ENCODE results near the gene PPP2R5E. TPM values are rescaled to one million over a fixed set of nuclear protein-coding genes. Genes with fewer than 3 reads are reported as not detected.
"Not testable (repeated sequence)": the region's sequence is repeated elsewhere in the genome, so short reads cannot be mapped to it uniquely, and the experiment has no call there.

PPP2R5E gene
- total and polyA plus RNA-seq, 9 donors: 14.2 to 25.5 (median 20.1) TPM

DNA sequence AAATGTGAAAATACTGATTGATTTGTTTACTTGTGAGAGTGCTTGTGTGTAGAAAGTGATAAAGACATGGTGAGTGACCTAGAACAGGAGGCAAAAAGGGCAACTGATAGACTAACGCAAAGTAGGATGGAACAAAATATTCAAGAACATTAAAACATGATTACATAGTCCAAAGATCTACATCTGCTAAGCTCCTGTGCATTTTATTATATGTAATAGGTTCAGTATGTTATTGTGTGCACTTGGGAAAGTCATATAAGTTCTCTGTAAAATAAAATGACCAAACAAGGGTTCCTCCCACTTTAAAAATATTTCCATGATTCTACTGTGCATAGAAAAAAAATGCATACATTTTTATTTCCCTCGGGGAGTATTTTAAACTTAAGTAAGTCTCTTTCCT lies 150.2 kb downstream of the PPP2R5E start:
- no peak for DNase-seq
- H3K27me3 ChIP-seq (ENCODE audit: control insufficient read depth, insufficient read depth, low read length): no peaks in the 10 kb centered on the region
- H3K36me3 ChIP-seq (ENCODE audit: control insufficient read depth, insufficient read depth, low read length): peaks cover 17% of the 10 kb centered on the region
- WGBS (ENCODE audit: insufficient coverage): no CpG with 5 or more reads among the region's 2 CpGs
- H3K9me3 ChIP-seq (replicated peaks; ENCODE audit: control insufficient read depth, low read depth, low read length): no peaks in the 10 kb centered on the region
- H3K27ac ChIP-seq (ENCODE audit: low read length): no peak overlapping the region
- H3K4me3 ChIP-seq (ENCODE audit: low read length): no peak overlapping the region
- H3K4me1 ChIP-seq (ENCODE audit: control insufficient read depth, insufficient read depth, low read length): no peaks in the 10 kb centered on the region

GRCh38 chr14:63392236-63392635 lies 150.9 kb downstream of the PPP2R5E start:
- no CpG with 5 or more reads among the region's 1 CpG for WGBS (ENCODE audit: insufficient coverage)
- Histone ChIP-seq H3K27me3 (ENCODE audit: control insufficient read depth, insufficient read depth, low read length) (no peaks in the 10 kb centered on the region), H3K4me3 (ENCODE audit: low read length) (no peak overlapping the region), H3K4me1 (ENCODE audit: control insufficient read depth, insufficient read depth, low read length) (no peaks in the 10 kb centered on the region), H3K27ac (ENCODE audit: low read length) (no peak overlapping the region), H3K36me3 (ENCODE audit: control insufficient read depth, insufficient read depth, low read length) (peaks cover 20% of the 10 kb centered on the region), H3K9me3 (replicated peaks; ENCODE audit: control insufficient read depth, low read depth, low read length) (no peaks in the 10 kb centered on the region)
- DNase-seq: peak; percentile 52

DNA sequence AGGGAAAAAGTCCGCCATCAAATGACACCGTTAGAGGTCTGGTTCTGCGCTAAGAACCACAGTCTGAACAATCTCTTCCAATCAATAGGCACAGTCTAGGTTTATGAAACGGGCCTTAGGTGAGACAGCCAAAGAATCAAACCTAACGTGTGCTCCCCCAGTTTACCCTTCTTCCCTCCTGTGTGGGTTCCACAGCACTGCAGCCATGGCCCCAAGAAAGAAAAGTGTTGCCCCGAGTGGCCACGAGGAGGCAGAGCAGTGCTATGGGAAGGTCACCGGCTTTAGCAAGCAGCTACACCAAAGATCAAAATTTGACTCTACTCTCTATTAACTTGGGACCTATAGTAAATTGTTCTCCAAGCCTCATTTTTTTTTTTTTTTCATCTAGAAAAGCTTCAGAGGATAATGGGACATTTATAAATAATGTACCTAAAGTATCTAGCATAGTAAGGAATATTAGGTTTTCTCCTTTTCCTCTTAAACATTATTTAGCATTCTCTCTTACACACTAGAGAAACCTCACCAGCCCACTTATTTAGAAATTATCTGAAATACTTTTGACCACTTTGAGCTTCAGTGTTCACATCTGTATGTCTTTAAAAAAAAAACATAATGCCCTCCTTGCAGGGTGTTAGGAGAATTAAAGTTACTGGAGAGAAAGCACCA lies 154.3 kb downstream of the PPP2R5E start:
- WGBS (ENCODE audit: insufficient coverage): 90% methylated on average over 2 of the region's 8 CpGs
- peak; percentile 52 for DNase-seq
- no peaks in the 10 kb centered on the region for H3K9me3 ChIP-seq (replicated peaks; ENCODE audit: control insufficient read depth, low read depth, low read length)
- no peaks in the 10 kb centered on the region for H3K27me3 ChIP-seq (ENCODE audit: control insufficient read depth, insufficient read depth, low read length)
- no peak overlapping the region for H3K27ac ChIP-seq (ENCODE audit: low read length)
- peaks cover 37% of the 10 kb centered on the region for H3K36me3 ChIP-seq (ENCODE audit: control insufficient read depth, insufficient read depth, low read length)
- no peaks in the 10 kb centered on the region for H3K4me1 ChIP-seq (ENCODE audit: control insufficient read depth, insufficient read depth, low read length)
- no peak overlapping the region for H3K4me3 ChIP-seq (ENCODE audit: low read length)

- Histone ChIP-seq H3K9me3 (replicated peaks; ENCODE audit: control insufficient read depth, low read depth, low read length) (no peaks in the 10 kb centered on the region), H3K4me3 (ENCODE audit: low read length) (no peak overlapping the region), H3K27ac (ENCODE audit: low read length) (no peak overlapping the region), H3K27me3 (ENCODE audit: control insufficient read depth, insufficient read depth, low read length) (no peaks in the 10 kb centered on the region), H3K4me1 (ENCODE audit: control insufficient read depth, insufficient read depth, low read length) (no peaks in the 10 kb centered on the region), H3K36me3 (ENCODE audit: control insufficient read depth, insufficient read depth, low read length) (peaks cover 40% of the 10 kb centered on the region)
- no peak for DNase-seq
- WGBS (ENCODE audit: insufficient coverage): 89% methylated on average over 2 of the region's 5 CpGs
Observed at GRCh38 chr14:63387711-63388110, 155.5 kb downstream of the PPP2R5E start.

GRCh38 chr14:63383776-63384367 lies 159.3 kb downstream of the PPP2R5E start:
- Histone ChIP-seq H3K27ac (ENCODE audit: low read length) (no peak overlapping the region), H3K4me3 (ENCODE audit: low read length) (no peak overlapping the region), H3K9me3 (replicated peaks; ENCODE audit: control insufficient read depth, low read depth, low read length) (no peaks in the 10 kb centered on the region), H3K36me3 (ENCODE audit: control insufficient read depth, insufficient read depth, low read length) (peaks cover 47% of the 10 kb centered on the region), H3K4me1 (ENCODE audit: control insufficient read depth, insufficient read depth, low read length) (no peaks in the 10 kb centered on the region), H3K27me3 (ENCODE audit: control insufficient read depth, insufficient read depth, low read length) (no peaks in the 10 kb centered on the region)
- 56% methylated on average over 2 of the region's 4 CpGs for WGBS (ENCODE audit: insufficient coverage)
- DNase-seq: peak; percentile 33

- WGBS (ENCODE audit: insufficient coverage): 80% methylated on average over 1 of the region's 2 CpGs
- H3K4me3 ChIP-seq (ENCODE audit: low read length): no peak overlapping the region
- no peak for DNase-seq
- no peaks in the 10 kb centered on the region for H3K27me3 ChIP-seq (ENCODE audit: control insufficient read depth, insufficient read depth, low read length)
- H3K36me3 ChIP-seq (ENCODE audit: control insufficient read depth, insufficient read depth, low read length): peaks cover 18% of the 10 kb centered on the region
- no peaks in the 10 kb centered on the region for H3K9me3 ChIP-seq (replicated peaks; ENCODE audit: control insufficient read depth, low read depth, low read length)
- H3K27ac ChIP-seq (ENCODE audit: low read length): no peak overlapping the region
- no peaks in the 10 kb centered on the region for H3K4me1 ChIP-seq (ENCODE audit: control insufficient read depth, insufficient read depth, low read length)
Observed at GRCh38 chr14:63378444-63378843, 164.7 kb downstream of the PPP2R5E start.

DNA sequence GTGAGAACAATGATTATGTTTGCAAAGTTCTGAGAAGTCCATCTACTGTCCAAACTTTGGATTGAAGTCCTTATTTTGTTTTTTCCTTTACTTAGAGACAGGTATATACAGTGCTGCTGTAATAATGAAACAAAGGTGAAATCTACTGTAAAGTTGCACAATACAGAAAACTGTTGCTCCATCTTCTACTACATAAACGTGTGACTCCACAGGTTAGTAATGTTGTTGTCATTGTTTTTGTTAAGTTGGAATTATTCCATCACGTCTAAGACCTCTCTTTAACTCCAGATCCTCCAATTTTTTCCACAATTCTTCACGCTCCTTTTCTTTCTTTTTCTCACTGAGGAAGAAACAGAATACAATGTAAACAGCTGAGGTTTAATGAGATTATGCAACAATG lies 167.4 kb downstream of the PPP2R5E start:
- Histone ChIP-seq H3K27ac (ENCODE audit: low read length) (no peak overlapping the region), H3K4me3 (ENCODE audit: low read length) (no peak overlapping the region), H3K4me1 (ENCODE audit: control insufficient read depth, insufficient read depth, low read length) (no peaks in the 10 kb centered on the region), H3K27me3 (ENCODE audit: control insufficient read depth, insufficient read depth, low read length) (no peaks in the 10 kb centered on the region), H3K36me3 (ENCODE audit: control insufficient read depth, insufficient read depth, low read length) (peaks cover 6% of the 10 kb centered on the region), H3K9me3 (replicated peaks; ENCODE audit: control insufficient read depth, low read depth, low read length) (no peaks in the 10 kb centered on the region)
- DNase-seq: no peak
- no CpG with 5 or more reads among the region's 3 CpGs for WGBS (ENCODE audit: insufficient coverage)

GRCh38 chr14:63371613-63372012 lies 171.6 kb downstream of the PPP2R5E start:
- not testable (repeated sequence) for H3K27ac ChIP-seq (ENCODE audit: low read length); H3K9me3 ChIP-seq (replicated peaks; ENCODE audit: control insufficient read depth, low read depth, low read length); H3K4me3 ChIP-seq (ENCODE audit: low read length); H3K4me1 ChIP-seq (ENCODE audit: control insufficient read depth, insufficient read depth, low read length); H3K36me3 ChIP-seq (ENCODE audit: control insufficient read depth, insufficient read depth, low read length); H3K27me3 ChIP-seq (ENCODE audit: control insufficient read depth, insufficient read depth, low read length)
- peak; percentile 27 for DNase-seq
- WGBS (ENCODE audit: insufficient coverage): 11% methylated on average over 1 of the region's 2 CpGs

- WGBS (ENCODE audit: insufficient coverage): no CpG with 5 or more reads among the region's 4 CpGs
- Histone ChIP-seq H3K27me3 (ENCODE audit: control insufficient read depth, insufficient read depth, low read length) (no peaks in the 10 kb centered on the region), H3K9me3 (replicated peaks; ENCODE audit: control insufficient read depth, low read depth, low read length) (peaks cover 2% of the 10 kb centered on the region), H3K4me1 (ENCODE audit: control insufficient read depth, insufficient read depth, low read length) (no peaks in the 10 kb centered on the region), H3K36me3 (ENCODE audit: control insufficient read depth, insufficient read depth, low read length) (no peaks in the 10 kb centered on the region), H3K27ac (ENCODE audit: low read length) (no peak overlapping the region), H3K4me3 (ENCODE audit: low read length) (no peak overlapping the region)
- DNase-seq: no peak
Observed at GRCh38 chr14:63371033-63371432, 172.1 kb downstream of the PPP2R5E start.

DNA sequence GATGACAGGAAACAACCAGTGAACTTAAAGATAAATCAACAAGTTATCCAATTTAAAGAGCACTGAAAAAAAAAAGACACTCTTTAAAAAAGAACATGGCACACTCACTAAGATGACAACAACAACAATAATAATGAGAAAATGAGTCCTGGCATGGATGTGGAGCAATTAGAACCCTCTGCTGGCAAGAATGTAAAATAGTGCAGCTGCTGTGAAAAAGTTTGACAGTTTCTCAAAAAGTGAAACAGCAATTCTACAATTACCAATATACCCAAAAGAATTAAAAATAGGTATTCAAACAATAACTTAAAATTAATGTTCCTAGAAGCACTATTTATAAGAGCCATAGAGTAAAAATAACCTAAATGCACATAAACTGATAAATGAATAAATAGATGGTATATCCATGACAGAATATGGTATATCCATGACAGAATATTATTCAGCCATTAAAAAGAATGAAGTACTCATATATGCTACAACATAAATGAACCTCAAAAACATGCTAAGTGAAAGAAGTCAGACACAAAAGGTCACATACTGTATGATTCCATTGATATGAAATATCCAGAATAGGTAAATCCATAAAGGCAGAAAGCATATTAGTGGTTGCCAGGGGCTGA lies 175.3 kb downstream of the PPP2R5E start:
- Histone ChIP-seq H3K27ac (ENCODE audit: low read length) (no peak overlapping the region), H3K27me3 (ENCODE audit: control insufficient read depth, insufficient read depth, low read length) (no peaks in the 10 kb centered on the region), H3K36me3 (ENCODE audit: control insufficient read depth, insufficient read depth, low read length) (no peaks in the 10 kb centered on the region), H3K4me3 (ENCODE audit: low read length) (no peak overlapping the region), H3K4me1 (ENCODE audit: control insufficient read depth, insufficient read depth, low read length) (no peaks in the 10 kb centered on the region), H3K9me3 (replicated peaks; ENCODE audit: control insufficient read depth, low read depth, low read length) (peaks cover 9% of the 10 kb centered on the region)
- no peak for DNase-seq
